SH-SY5Y (cell line): Measurements from ENCODE around the gene CFAP53.

Source experiments
- GATA2 ChIP-seq: IDR thresholded peaks from 2 replicates; pipeline ENCODE4 v1.6.1; 2011; ENCODE audit warnings: mild to moderate bottlenecking, low read depth, low read length
- GATA3 ChIP-seq: IDR thresholded peaks from 2 replicates; pipeline ENCODE4 v1.6.1; 2011; ENCODE audit warnings: low read depth, mild to moderate bottlenecking, low read length, moderate library complexity

DNA sequence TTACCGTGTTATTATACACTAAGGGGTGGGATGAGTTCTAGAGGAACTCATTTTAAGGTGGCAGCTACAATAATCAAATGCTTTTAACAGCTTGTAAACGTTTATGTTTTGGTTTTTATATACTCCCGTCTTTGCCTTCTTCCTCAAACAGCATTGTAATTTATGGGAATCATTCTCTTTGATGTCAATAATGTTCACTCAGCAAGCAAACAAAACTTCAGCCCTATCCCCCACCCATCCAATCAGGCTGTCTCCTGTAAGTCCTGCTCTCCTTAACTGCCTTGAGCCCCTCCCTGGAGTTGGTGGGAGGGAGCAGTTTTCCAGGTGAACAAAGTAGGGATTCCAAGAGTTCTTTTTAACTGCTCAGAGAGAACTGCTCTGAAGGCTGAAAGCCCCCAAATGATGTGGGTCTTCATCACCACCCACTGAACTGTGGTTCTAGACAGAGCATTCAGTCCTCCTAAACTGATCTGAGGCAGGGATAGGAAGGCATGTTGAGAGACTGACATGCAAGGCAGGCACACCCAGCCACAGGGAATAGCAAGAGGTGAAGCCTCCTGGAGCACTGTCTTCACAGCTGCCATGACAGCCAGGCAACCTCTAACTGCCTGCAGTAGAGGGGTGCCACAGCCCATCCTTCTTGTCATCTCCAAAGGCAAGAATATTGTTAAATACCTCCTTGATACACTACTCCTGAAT lies 88.9 kb downstream of the CFAP53 start:
- TF ChIP-seq GATA3 (no peak), GATA2 (no peak)
